ENCODE data around the gene TIMMDC1.
"Not testable (repeated sequence)": the region's sequence is repeated elsewhere in the genome, so short reads cannot be mapped to it uniquely, and the experiment has no call there.

The TIMMDC1 gene

DNA sequence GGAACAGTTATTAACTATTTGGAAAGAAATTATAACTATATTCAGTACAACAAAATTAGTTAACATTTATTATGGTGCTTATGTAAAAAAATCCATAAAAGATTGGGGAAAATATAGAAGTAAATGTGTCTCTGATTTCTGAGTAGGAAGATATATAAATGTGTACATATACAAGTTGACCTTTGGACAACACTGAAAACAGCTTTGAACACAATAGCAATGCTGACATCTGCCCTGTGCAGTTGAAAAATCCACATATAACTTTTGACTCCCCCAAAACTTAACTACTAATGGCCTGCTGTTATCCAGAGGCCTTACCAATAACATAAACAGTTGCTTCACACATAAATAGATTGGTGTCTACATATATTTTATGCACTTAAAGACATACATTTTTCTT lies 12.3 kb downstream of the TIMMDC1 start:
- no peak for DNase-seq (ENCODE audit: low read depth)

DNA sequence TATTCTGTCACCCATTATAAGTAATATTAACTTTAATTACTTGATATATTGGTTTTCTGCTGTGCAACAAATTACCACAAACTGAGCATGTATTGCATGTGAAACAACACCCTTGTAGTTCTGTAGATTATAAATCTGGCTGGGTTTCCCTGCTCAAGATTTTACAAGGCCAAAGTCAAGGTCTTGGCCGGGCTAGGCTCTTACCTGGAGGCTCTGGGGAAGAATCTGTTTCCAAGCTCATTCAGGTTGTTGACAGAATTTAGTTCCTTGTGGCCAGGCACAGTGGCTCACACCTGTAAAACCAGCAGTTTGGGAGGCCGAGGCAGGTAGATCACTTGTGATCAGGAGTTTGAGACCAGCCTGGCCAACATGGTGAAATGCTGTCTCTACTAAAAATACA lies 16.3 kb downstream of the TIMMDC1 start:
- DNase-seq (ENCODE audit: low read depth) = no peak

DNA sequence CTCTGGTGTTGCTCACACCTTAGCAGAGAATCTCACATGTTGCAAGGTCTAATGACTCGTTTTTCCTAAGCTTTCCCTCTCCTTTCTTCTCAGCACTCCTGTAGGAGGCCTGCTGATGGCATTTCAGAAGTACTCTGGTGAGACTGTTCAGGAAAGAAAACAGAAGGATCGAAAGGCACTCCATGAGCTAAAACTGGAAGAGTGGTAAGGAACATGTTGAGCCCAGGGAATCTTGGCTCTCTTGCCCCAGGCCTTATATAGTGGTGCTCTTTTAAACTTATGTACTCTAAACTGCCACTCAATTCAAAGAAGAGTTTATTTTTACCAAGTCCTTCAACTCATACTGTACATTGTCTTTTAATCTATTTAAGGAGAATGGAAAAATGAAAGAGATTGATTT lies 18.8 kb downstream of the TIMMDC1 start:
- DNase-seq (ENCODE audit: low read depth) = no peak

DNA sequence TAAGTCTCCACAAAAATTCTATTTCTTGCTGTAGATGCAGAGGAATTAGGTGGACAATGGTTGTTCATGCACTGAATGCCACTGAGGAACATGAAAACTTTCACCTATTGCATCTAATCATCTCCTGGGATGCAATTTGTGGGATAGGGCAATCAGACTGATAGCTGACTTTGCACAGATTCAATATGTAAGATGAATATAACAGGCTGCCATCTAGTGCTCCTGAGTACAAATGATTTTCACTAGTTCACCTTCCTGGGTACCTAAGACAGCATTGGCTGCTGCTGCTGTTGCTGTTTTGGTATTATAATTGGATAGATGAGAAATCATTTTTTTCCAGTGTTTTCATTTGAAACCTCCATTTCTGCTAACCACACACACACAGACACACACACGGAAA lies 19.7 kb downstream of the TIMMDC1 start:
- no peak for DNase-seq (ENCODE audit: low read depth)

DNA sequence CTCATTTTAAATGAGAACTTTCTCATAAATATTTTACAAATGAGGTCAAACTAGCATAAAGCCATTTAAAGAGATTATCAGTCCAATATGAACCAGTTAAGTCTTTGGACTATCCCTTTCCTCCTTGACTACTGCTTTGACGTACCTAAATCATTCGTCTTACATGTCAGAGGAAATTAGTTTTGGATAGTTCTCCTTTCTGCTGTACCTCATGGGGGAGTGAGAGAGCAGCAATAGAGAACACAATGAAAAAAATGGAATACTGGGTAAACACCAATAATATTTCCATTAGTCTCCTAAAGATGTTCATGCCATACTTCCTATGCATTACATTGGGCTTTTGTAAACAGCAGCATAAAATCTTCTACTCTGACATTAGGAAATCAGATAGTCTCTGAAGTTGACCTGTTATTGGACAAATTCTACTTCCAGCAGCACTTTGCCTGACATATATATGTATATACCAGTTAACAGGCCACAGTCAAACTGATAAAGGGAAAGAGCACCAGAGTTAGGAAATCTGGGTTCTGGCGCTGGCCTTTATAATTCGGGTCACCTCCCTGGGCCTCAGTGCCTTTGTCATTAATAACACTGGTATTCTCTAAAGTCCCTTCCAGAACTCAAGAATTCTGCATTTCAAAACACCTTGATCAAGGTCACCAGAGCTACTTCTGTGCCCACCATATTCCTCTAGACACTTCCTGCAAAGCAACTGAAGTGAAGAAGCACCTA lies 26.8 kb downstream of the TIMMDC1 start:
- DNase-seq (ENCODE audit: low read depth) = no peak

DNA sequence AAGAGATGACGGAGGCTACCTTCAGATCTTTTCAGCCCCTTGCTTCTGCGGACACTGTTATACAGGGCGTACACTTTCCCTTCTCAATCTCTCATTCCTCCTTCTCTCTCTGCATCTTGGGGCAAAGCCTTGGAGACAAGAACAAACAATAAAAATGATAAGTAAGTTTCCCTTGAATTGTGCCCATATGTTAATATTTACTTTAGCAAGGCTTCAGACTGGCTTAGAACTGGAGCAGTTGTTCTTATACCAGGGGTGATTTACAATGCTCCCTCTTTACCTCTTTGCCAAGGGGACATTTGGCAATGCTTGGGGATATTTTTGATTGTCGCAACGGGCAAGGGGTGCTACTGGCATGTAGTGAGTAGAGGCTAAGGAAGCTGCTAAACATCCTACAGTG lies 29.4 kb downstream of the TIMMDC1 start:
- DNase-seq (ENCODE audit: low read depth) = no peak

DNA sequence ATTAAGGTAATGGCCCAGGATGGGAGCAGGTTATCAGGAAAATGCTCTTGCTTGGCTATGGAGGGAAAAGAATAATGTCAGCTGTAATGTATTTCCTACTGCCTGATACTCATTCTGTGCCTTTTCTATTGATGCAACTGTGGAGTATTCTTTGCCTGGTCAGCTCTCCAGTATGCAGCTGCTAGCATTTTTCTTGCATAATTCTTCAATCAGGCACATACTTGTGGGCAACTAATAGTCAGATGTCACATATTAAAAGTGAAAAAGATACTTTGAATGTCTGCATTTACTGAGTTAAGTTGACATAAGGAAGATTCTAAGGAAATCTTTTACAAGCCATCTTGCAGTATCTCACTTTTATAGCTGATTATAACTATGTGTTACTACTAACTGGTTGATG lies 31.5 kb downstream of the TIMMDC1 start:
- DNase-seq (ENCODE audit: low read depth) = no peak

DNA sequence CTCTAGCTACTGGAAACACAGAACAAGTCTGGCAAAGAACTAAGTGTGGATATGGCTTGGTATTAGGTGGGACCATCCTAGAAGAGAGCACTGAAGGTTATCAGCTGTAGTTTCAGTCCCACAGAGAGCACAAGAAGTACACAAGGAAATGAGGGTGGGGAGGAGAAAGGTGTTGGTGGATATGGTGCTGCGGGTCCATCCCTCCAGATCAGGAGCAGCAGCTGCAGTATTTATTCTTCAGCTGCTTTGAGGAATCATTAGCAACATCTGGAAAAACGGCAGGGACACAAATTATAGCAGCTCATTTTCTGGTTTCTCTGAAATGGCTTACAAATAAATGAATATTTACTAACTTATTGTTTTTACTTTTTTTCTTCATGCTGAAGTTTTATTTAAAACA lies 32.1 kb downstream of the TIMMDC1 start:
- DNase-seq (ENCODE audit: low read depth) = no peak

DNA sequence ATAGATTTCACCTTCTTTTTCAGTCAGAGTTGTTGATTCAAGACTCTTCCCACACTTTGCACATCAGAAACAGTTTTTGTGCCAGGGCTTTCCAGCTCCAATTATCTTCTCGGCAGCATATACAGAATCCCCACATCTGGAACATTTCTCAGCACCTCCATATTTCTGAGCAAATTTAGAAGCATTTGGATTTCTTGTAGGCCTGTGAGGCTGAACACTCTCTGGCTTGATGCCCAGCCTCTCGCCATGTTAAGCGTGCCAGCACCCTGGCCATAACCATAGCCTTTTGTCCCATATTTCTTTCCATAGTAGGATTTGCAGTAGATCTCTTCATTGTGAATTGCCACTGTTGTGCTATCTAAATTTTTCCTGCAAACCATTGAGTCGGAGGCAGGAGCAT lies 32.8 kb downstream of the TIMMDC1 start:
- no peak for DNase-seq (ENCODE audit: low read depth)

DNA sequence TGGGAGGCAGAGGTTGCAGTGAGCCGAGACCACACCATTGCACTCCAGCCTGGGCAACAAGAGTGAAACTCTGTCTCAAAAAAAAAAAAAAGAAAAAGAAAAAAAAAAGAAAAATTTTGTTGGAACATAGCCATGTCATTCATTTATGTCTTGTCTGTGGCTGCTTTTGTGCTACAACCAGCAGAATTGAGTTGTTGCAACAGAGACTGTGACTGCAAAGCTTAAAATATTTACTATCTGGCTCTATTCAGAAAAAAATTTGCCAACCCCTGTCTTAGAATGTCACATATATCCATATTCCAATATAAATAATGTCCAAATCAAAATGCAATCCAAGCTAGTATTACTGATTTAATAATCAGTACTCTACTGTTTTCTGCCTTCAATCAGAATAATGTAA lies 35.9 kb downstream of the TIMMDC1 start:
- no peak for DNase-seq (ENCODE audit: low read depth)

DNA sequence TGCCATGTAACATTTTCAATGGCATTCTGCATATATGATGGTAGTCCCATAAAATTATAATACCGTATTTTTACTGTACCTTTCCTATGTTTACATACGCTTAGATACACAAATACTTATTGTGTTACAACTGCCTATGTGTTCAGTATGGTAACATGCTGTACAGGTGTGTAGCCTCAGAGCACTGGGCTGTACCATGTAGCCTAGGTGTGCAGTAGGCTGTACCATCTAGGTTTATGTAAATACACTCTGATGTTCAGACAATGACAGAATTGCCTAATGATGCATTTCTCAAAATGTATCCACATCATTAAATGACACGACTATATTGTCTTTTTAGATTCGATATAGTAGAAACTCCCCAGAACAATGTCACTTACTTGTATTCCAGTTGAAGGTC lies 38.4 kb downstream of the TIMMDC1 start:
- DNase-seq (ENCODE audit: low read depth) = no peak

DNA sequence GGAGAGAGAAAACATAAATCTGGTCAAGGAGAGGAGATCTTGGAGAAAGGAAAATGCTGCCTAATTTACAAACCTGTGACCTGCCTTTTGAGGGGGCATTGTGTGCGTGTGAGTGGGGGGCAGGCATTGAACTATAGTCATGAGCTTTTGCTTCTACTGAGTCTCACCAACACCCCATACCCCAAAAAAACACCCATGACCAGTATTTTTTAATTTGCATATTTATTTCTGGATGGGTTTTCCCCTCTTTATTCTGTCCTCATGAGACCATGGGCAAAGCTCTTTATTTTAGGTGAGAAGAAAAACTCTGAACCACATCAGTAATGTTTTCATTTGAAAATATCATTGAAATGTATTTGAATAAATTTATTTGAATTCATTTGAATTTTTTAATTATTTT lies 40.4 kb downstream of the TIMMDC1 start:
- DNase-seq (ENCODE audit: low read depth) = no peak

DNA sequence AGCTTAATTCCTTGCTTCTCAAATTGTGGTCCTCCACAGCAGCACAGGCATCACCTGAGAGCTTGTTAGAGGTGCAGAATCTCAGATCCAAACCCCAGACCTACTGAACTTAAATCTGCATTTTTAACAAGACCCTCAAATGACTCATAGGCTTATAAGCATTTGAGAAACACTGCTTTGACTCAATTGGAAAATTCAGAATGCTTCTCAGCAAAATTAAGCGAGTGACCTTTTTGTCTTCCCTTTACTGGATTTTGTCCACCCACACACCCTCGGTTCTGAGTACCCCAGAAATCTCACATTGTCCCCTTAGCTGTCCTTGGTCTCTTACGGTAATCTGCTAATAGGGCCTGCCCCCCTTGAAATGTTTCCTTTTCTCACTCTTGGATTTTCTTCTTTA lies 43.2 kb downstream of the TIMMDC1 start:
- no peak for DNase-seq (ENCODE audit: low read depth)

DNA sequence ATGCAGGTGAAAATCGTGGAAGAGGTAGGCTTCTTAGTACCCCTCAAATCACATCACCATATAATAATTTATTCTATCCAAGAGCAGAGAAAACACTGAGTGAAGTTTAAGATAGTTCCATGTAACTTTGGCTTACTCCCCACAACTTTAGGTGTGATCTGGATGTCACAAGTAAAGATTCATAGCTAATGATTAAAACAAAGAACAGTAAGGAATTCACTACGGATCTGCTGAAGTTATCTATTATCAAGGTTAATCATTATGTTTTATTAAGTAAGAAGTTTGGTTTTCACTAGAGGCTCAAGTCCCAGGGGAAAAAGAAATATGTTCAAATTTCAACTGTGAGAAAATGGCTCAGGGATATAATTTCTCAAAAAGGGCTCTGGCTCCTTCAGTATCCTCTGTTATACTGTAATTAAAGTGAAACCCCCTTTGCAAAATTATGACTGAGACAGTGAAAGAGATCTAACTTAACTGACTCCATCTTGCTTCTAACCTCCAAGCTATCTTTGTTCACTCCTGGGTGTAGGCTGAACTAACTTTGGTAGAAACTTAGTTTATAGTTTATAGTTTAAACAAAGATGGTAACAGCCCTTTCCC lies 43.9 kb downstream of the TIMMDC1 start:
- DNase-seq (ENCODE audit: low read depth) = no peak

DNA sequence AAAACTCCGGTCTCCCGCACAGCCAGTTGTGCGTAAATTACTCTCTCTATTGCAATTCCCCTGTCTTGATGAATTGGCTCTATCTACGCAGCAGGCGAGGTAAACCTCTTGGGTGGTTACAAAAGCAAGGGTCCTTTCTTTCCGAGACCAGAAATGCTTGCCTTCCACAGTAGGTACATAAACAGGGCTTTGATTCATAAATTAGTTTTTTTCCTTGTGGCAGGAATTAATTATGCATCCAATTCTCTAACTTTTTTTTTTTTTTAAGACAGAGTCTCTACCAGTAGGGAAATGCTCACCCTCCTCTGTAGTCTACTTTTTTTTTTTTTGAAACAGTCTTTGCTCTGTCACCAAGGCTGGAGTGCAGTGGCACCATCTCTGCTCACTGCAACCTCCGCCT lies 44.8 kb downstream of the TIMMDC1 start:
- no peak for DNase-seq (ENCODE audit: low read depth)

DNA sequence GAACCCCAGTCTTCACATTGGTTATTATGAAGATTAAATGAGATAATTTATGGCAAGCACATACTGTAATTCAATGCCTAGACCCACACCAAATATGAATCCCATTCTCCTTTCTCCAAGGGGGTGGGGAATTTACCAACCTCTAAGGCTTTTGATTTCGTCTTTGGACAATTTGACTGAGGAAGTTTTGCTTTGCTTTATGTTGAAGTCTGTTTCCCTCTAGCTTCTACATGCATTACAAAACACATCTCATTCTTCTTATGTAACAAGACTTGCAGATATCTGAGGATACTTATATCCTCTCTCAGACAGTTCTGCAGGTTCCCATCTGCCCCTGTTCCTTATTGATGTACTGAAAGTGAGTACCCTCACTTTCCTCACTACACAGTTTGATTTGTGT lies 48.9 kb downstream of the TIMMDC1 start:
- no peak for DNase-seq (ENCODE audit: low read depth)

DNA sequence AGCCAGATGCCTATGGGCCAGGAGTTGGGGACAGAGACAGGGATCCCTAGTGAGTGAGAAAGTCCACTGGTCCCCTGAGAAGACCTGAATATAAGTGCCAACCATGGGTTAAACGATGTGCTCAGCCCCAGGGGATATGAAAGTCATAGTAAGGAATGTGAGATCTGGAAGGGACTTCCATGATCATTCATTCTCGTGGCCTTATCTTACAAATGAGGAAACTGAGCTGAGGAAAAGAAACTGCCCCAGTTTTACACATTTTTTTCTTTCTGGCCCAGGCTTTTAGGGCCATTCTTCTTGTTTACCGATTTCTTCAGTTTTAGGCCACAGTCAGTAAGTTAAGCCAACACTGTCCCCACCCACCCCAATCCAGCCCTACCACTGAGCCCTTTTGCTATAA lies 50.0 kb downstream of the TIMMDC1 start:
- DNase-seq (ENCODE audit: low read depth) = no peak

DNA sequence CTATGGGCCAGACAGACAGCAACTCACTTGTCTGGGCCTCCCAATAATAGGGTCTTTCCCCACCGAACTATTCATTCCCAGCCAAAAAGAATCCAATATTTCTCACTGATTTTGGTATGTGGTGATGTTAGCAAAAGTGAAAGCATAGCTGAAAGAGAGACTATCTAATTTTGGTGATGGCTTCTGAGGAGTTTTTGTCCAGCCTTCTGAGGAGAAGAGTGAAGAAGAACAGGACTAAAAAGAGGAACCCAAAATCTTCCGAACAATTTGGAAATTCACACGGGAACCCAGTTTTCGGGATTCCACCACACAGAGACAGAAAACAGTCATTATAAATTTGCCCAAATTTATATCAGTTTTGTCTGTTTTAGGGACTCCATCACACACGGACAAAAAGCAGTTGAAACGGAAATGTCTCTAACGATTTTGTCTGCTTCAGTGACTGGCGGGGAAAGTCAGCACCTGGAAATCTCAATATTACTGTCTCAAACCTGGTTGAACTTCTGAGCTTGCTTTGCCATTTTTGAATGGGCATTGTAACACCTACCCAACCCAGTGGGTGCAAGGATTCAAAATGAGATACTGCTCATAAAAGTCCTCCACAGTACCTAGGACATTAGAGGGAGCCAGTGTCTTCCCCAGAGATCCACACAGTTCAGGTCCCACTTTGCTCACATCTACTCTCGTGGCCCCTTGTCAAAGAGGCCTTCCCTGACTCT lies 52.0 kb downstream of the TIMMDC1 start:
- no peak for DNase-seq (ENCODE audit: low read depth)

DNA sequence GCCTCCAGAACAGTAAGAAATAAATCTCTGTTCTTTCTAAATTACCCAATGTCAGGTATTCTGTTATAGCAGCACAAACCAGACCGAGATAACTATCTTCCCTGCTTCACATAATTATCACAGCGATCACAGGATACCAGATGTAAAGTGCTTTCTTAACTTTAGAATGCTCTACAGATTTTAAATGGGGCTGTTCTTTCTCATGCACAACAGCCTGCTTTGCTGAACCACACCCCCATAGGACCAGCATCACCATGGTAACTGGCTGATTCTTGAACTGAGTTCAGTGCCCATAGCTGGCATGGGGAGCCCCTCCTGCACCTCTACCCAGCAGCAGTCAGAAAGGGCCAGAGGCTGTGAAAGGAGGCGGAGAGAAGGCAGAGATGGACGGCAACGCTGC lies 53.3 kb downstream of the TIMMDC1 start:
- DNase-seq (ENCODE audit: low read depth) = no peak

DNA sequence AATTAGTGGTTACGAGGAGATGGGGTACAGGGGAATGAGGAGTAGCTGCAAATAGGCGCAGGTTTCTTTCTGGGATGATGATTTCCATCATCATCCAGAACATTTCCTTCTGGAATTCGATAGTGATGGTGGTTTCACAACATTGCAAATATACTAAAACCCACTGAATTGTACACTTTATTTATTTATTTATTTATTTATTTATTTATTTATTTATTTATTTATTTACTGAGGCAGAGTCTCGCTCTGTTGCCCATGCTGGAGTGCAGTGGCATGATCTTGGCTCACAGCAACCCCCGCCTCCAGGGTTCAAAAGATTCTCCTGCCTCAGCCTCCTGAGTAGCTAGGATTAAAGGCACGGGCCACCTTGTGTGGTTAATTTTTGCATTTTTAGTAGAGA lies 54.6 kb downstream of the TIMMDC1 start:
- not testable (repeated sequence) for DNase-seq (ENCODE audit: low read depth)

DNA sequence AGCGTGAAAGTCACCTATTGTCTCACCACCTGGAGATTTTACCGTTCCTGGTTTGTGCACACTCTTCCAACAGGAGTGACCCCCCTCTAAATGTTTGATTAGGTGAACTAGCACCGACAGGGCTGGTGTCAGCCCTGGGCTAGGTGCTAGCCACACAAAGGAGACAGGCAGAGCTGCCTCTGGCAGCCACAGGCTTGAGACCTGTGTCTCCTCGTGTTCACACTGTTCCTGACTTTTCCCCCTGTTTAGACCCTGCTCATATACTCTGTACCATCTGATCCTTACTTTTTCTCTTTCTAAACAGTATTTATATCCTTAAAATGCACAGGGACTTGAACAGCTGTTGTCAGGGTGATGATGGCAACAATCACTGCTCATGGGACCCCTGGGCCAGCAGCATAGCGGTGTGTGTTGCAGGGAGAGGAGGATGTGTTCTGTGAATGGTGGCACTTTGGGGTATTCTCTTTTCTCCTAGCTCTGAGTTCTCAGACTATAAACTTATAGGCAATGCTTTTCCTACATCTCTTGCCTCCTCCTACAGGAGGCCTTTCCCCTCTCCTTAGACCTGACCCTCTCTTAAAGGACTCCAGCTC lies 55.6 kb downstream of the TIMMDC1 start:
- no peak for DNase-seq (ENCODE audit: low read depth)

DNA sequence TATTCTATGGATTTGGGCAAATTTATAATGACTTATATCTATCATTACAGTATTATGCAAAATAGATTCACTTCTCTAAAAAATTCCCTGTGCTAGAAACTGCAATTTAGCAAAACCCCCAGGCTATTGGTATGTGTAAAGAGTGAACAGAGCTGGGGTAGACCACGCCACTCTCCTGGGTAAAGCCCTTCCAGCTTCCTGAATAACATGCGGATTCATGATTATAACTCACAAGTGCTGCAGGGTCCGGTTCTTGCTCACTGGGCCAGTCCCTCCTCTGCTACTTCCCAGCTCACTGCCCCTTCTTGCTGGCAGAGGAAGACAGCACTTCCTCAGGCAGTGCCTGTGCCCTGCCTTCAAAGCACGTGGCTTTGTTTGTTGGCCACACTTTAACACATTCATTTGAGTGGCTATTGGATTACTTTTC lies 57.0 kb downstream of the TIMMDC1 start:
- DNase-seq (ENCODE audit: low read depth) = no peak

DNA sequence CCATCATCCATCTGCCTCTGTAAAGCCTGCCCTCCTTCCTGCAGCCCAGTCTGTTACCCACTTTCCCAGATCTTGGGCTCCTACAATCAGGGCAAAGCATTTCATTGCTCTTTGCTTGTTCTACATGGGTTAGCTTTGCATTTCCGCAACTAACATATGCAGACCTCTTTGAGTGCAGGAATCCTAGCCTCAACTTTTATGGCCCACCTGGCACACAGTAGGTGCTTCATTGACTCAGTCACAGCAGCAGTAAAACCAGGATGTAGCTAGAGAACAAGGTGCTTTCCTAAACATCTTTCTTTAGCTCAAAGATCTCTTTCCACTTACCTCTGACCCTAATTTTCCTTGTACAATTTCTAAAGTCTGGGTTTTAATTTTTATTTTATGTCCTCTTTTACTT lies 57.6 kb downstream of the TIMMDC1 start:
- DNase-seq (ENCODE audit: low read depth) = no peak
